GM12891 (cell line): ENCODE results near the gene FAM186B.
A peak's percentile ranks its signal among the peaks of the same experiment; 100 is the strongest.

Experiments
- DNase-seq: peaks from one replicate; pipeline ENCODE4 v3.0.0; 2011; ENCODE audit warnings: low spot score; ENCODE audit not compliant: insufficient read length
- FAIRE-seq: peaks from 2 replicates; lab custom pipeline; 2011; peaks lifted over from hg19 to GRCh38; lab: Jason Lieb, UNC
- PAX5 ChIP-seq: IDR thresholded peaks from 2 replicates; pipeline ENCODE4 v1.6.1; 2011; ENCODE audit warnings: low read length, moderate library complexity, mild to moderate bottlenecking; ENCODE audit not compliant: insufficient read depth, severe bottlenecking
- POLR2A ChIP-seq: IDR thresholded peaks from 2 replicates; pipeline ENCODE4 v1.6.1; 2011; ENCODE audit warnings: low read depth, low read length, control low read depth
- POLR2AphosphoS5 ChIP-seq: IDR thresholded peaks from 2 replicates; pipeline ENCODE4 v1.6.1; 2011; ENCODE audit warnings: low read depth, low read length, control low read depth
- POU2F2 ChIP-seq: IDR thresholded peaks from 2 replicates; pipeline ENCODE4 v1.6.1; 2011; ENCODE audit warnings: low read depth, mild to moderate bottlenecking, control low read depth, low read length, moderate library complexity
- SPI1 ChIP-seq: IDR thresholded peaks from 2 replicates; pipeline ENCODE4 v1.6.1; 2011; ENCODE audit warnings: low read depth, low read length, control low read depth
- TAF1 ChIP-seq: IDR thresholded peaks from 2 replicates; pipeline ENCODE4 v1.6.1; 2011; ENCODE audit warnings: low read depth, low read length, control low read depth

FAM186B gene

DNA sequence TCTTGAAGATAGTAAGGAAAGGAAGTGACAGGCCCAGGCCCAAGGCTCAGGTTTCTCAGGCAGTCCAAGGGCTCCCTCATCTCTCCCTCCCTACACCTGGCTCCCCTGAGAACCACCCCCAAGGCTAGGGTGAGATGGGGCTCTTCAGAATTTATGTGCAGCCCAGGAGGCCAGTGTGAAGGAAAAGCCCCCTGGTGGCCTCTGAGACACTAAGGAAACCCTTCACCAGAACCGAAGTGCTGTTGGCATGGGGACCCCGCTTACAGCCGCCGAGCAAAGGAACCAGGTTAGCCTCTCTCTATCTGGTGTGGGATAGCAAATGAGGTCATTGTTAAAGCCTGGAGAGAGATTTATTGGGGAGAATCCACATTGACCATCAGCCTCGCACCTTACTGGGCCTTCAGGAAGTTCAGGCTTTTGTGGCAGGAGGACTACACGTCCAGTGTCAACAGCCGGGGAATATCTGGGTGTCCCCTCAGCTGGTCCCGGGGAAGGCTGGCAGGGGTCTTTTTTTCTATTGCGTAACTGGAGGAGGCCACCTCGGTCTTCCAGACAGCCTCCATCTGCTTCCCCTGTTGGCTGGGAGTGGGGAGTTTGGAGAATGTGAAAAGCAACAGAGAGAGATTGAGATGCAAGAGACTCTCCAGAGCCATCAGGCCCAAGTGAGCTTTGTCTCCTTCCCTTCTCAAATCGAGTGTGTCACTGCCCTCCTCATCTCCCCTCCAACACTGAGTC lies 18.1 kb downstream of the FAM186B start:
- DNase-seq (no peak), FAIRE-seq (no peak)
- TF ChIP-seq POU2F2 = no peak
- no peak for TF ChIP-seq POLR2AphosphoS5
- no peak for TF ChIP-seq SPI1
- no peak for TF ChIP-seq POLR2A
- TF ChIP-seq PAX5 = no peak
- TF ChIP-seq TAF1 = no peak

DNA sequence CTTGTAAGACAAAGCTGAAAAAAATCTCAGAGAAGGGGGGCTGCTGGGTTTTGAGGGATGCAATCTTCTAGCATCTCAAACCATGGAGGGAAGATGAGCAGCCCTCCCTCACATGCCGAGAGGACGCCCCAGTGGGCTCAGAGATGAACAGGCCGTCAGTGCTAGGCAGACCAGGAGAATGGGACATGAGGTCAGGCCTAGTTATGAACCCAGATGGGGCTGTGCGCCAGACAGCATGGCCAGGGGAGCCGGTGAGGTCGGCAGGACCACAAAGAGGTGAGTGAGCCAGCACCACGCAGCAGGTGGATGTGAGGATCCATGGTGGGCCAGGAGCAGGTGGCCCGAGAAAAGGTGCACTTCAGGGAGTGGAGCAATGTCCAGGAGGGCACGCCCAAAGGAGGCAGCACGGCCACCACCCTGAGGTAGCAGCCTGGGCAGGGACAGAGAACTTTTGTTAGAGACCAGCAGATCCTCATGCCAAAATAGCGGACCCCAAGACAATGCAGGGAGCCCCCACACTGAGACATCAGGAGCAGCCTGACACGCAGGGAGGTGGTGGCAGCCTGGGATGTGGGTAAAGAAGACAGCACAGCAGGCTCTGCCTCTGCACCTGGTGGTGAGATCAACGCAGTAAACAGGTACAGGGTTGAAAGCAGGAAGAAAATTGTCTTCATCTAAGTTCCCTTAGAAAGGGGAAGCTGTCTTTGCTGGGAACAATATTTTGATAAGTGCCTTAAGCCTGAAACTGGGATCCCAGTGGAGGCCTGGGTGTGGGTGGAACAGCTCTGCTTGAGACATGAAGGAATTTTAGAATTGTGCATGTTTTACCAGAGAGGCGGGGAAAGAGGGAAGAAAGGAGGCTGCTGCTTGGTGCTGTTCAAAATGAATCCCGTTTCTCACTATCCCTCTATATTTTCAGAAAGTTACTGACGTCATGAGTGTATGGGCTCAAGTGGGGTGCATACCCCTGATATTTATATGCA lies 19.7 kb downstream of the FAM186B start:
- DNase-seq (no peak), FAIRE-seq (no peak)
- TF ChIP-seq POLR2AphosphoS5 = no peak
- no peak for TF ChIP-seq POLR2A
- no peak for TF ChIP-seq POU2F2
- no peak for TF ChIP-seq SPI1
- TF ChIP-seq PAX5 = no peak
- TF ChIP-seq TAF1 = no peak

GRCh38 chr12:49584591-49584990 lies 20.8 kb downstream of the FAM186B start:
- no peak for TF ChIP-seq TAF1
- TF ChIP-seq PAX5 = no peak
- TF ChIP-seq POLR2AphosphoS5 = no peak
- no peak for TF ChIP-seq SPI1
- TF ChIP-seq POLR2A = no peak
- TF ChIP-seq POU2F2 = no peak
- DNase-seq = no peak
- FAIRE-seq = no peak

GRCh38 chr12:49583366-49584094 lies 21.9 kb downstream of the FAM186B start:
- DNase-seq (no peak), FAIRE-seq (no peak)
- TF ChIP-seq POLR2A (no peak), POU2F2 (no peak), TAF1 (no peak), SPI1 (no peak), POLR2AphosphoS5 (no peak), PAX5 (no peak)

GRCh38 chr12:49582850-49583249 lies 22.6 kb downstream of the FAM186B start:
- TF ChIP-seq TAF1 (no peak), POU2F2 (no peak), SPI1 (no peak), POLR2A (no peak)
- no peak for DNase-seq
- no peak for FAIRE-seq

DNA sequence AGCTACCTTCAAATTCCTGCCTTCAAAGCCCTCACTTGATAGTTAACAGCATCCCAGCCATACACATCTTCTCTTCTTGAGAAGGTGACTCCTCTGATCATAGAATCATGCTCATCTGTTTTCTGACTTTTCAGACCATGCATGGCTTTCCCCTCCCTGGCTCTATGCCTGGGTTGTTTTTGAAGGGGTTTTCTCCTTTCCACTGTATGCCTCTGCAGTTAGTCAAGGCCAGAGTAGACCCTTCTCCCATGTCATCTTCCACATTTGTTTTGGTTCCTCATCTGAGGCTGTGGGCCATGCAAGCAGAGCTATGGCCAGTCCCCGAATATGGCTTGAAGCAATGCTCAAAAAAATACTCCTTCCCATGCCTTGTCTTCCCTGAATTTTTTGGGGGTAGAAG lies 23.2 kb downstream of the FAM186B start:
- DNase-seq = no peak
- FAIRE-seq = peak; percentile 78
- TF ChIP-seq POLR2A (no peak), PAX5 (no peak), POU2F2 (no peak), TAF1 (no peak), SPI1 (no peak), POLR2AphosphoS5 (no peak)

- peak; percentile 33 for FAIRE-seq
- TF ChIP-seq POU2F2 = peak; percentile 17; the same call in 1 of the 2 replicates
- TF ChIP-seq SPI1 = no peak
- peak; percentile 54 for DNase-seq
Measured at GRCh38 chr12:49580572-49581535, 24.6 kb downstream of the FAM186B start.

DNA sequence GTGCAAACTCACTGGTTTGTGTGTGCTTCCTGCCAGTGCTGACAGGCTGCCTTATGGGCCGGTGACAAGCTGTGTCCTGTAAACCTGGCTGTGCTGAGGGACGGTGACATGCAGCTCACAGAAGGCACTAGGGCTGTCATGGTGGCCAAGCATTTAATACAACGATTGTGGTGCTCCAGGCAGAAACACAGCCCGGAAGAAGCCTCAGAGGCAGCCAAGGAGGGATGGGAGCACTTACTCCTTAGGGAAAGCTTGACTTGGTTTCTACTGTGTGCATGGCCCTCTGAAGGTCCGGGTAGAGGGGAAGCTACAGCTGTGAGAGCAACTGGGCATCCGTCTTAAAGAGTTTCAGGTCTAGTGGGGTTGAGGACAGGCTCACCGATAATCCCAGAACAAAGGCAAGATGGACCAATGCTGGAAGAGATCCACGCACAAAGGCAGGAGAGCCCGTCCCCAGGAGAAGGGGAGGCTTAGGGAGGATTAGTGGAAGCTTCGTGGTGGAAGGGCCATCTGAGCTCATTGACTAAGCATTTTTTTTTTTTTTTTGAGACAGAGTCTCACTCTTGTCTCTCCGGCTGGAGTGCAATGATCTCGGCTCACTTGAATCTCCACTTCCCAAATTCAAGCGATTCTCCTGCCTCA lies 26.8 kb downstream of the FAM186B start:
- no peak for FAIRE-seq
- TF ChIP-seq PAX5 (no peak), POU2F2 (no peak), SPI1 (no peak), POLR2AphosphoS5 (no peak), POLR2A (no peak), TAF1 (no peak)
- DNase-seq = no peak
